Measurements from ENCODE around the gene EXOSC5. TPM values are rescaled to one million over a fixed set of nuclear protein-coding genes. Genes with fewer than 3 reads are reported as not detected.
A peak's percentile ranks its signal among the peaks of the same experiment; 100 is the strongest.

Gene EXOSC5
- total RNA-seq, 2 experiments from 2014 or later = 20.9 to 25.9 TPM

DNA sequence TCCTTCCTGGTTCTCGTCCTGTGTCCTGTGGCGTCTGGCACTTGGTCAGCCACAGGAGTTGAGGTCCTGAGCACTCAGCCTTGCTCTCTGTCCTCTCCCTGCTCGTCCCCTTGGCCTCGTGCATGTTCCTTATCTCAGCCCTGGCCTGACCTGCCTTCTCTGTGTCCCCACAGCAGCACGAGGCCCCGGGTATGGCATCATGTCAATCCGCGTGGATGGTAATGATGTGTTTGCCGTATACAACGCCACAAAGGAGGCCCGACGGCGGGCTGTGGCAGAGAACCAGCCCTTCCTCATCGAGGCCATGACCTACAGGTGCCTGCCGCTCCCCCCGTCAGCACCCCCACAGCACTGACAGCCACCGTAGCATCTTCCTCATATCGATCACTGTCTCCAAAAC, 25.3 kb upstream of the EXOSC5 start:
- peaks cover 31% of the 10 kb centered on the region for H3K36me3 Mint-ChIP-seq
- POLR2A ChIA-PET = no interaction called here
- H3K27ac Mint-ChIP-seq = peak overlapping the region; percentile 34
- no peaks in the 10 kb centered on the region for H3K27me3 Mint-ChIP-seq
- H3K4me3 Mint-ChIP-seq = no peak overlapping the region
- DNase-seq (no peak), ATAC-seq (ENCODE audit: low read depth) (no peak)
- no peaks in the 10 kb centered on the region for H3K9me3 Mint-ChIP-seq
- peaks cover 9% of the 10 kb centered on the region for H3K4me1 Mint-ChIP-seq

DNA sequence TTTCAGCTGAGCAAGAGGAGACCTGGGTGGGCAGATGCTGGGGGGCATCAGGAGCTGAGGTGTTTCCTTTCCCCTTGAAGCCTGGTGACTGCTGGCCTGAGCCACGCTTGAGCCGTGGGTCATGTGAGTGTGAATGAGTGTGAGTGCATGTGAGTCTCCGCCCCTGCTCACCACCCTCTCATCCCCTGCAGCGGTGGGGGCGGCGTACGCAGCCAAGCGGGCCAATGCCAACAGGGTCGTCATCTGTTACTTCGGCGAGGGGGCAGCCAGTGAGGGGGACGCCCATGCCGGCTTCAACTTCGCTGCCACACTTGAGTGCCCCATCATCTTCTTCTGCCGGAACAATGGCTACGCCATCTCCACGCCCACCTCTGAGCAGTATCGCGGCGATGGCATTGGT, 24.8 kb upstream of the EXOSC5 start:
- DNase-seq (no peak), ATAC-seq (ENCODE audit: low read depth) (no peak)
- H3K36me3 Mint-ChIP-seq = peaks cover 33% of the 10 kb centered on the region
- no peaks in the 10 kb centered on the region for H3K27me3 Mint-ChIP-seq
- no peak overlapping the region for H3K4me3 Mint-ChIP-seq
- H3K27ac Mint-ChIP-seq = no peak overlapping the region
- no peaks in the 10 kb centered on the region for H3K9me3 Mint-ChIP-seq
- peaks cover 7% of the 10 kb centered on the region for H3K4me1 Mint-ChIP-seq
- POLR2A ChIA-PET = no interaction called here

- POLR2A ChIA-PET = no interaction called here
- H3K27ac Mint-ChIP-seq = no peak overlapping the region
- peaks cover 35% of the 10 kb centered on the region for H3K36me3 Mint-ChIP-seq
Observed at GRCh38 chr19:41421314-41421713, 24.2 kb upstream of the EXOSC5 start.

DNA sequence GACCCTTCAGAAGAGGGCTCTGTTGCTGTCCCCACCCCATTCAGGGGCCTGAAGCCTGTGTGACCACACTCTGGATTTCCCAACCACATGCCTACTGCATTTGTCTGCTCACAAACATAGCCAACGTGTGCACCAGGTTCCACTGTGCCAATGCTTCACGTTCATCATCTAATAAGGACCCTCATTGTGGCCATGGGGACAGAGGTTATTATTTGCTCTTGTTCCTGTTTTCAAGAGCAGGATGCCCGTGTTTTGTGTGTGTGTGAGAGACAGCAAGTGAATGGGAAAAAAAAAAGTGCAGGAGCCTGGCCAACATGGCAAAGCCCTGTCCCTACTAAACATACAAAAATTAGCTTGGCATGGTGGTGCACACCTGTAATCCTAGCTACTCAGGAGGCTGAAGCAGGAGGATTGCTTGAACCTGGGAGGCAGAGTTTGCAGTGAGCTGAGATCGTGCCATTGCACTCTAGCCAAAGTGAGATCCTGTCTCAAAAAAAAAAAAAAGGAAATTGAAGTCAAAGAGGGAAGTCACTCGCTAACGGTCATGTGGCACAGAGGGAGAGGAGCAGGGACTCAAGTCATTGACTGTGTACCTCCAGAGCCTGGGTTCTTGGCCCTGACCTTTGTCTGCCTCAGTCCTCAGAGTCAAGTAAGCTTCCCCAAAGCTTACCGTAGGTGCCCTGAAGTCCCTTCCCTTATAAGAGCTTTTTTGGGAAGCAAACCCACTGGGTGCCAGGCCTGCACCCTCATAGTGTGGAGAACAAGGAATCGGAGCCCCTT, 23.1 kb upstream of the EXOSC5 start:
- no peak for DNase-seq
- POLR2A ChIA-PET = interaction anchor here (0.9 kb wide), 1 partner anchor 18 kb away, joined by 3 read pairs; no protein-coding TSS in a partner anchor
- Mint-ChIP-seq H3K27me3 (no peaks in the 10 kb centered on the region), H3K27ac (peak overlapping the region; percentile 54), H3K9me3 (no peaks in the 10 kb centered on the region), H3K4me1 (peaks cover 3% of the 10 kb centered on the region), H3K36me3 (peaks cover 35% of the 10 kb centered on the region), H3K4me3 (no peak overlapping the region)
- no peak for ATAC-seq (ENCODE audit: low read depth)

More at GRCh38 chr19:41421314-41421713, 24.2 kb upstream of the EXOSC5 start:
- Mint-ChIP-seq H3K4me3 (no peak overlapping the region), H3K9me3 (no peaks in the 10 kb centered on the region), H3K27me3 (no peaks in the 10 kb centered on the region), H3K4me1 (peaks cover 3% of the 10 kb centered on the region)
- ATAC-seq (ENCODE audit: low read depth) (no peak), DNase-seq (no peak)

GRCh38 chr19:41416194-41416674, 19.1 kb upstream of the EXOSC5 start:
- Mint-ChIP-seq H3K4me1 (peaks cover 6% of the 10 kb centered on the region), H3K9me3 (no peaks in the 10 kb centered on the region), H3K36me3 (peaks cover 26% of the 10 kb centered on the region), H3K4me3 (no peak overlapping the region), H3K27me3 (no peaks in the 10 kb centered on the region), H3K27ac (no peak overlapping the region)
- POLR2A ChIA-PET = interaction anchor here (0.8 kb wide), 1 partner anchor 11 kb away, joined by 3 read pairs; the partner anchor contains the start of gene B3GNT8
- ATAC-seq (ENCODE audit: low read depth) (no peak), DNase-seq (no peak)

DNA sequence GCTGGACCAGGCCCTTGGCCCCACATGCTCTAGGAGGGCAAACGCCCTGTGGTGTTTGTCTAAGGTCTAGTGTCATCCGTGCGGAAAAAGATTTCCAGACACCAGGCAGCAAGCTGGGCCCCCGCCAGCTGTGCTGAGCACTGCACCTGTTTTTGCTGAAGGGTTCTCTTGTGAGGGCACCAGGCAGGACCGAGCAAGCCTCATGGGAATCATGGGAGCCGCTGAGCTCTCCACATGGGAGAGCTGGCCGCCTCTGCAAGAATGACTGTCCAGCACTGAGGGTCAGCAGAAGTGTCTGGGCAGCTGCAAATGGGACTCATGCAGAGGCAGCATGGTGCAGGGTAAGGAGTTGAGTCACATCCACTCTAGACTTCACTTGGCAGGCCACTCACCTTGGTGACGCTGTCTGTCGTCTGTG, 18.0 kb upstream of the EXOSC5 start:
- H3K9me3 Mint-ChIP-seq = no peaks in the 10 kb centered on the region
- no peak overlapping the region for H3K27ac Mint-ChIP-seq
- POLR2A ChIA-PET = no interaction called here
- peaks cover 16% of the 10 kb centered on the region for H3K36me3 Mint-ChIP-seq
- ATAC-seq (ENCODE audit: low read depth) (no peak), DNase-seq (no peak)
- H3K27me3 Mint-ChIP-seq = no peaks in the 10 kb centered on the region
- no peak overlapping the region for H3K4me3 Mint-ChIP-seq
- H3K4me1 Mint-ChIP-seq = peaks cover 4% of the 10 kb centered on the region

DNA sequence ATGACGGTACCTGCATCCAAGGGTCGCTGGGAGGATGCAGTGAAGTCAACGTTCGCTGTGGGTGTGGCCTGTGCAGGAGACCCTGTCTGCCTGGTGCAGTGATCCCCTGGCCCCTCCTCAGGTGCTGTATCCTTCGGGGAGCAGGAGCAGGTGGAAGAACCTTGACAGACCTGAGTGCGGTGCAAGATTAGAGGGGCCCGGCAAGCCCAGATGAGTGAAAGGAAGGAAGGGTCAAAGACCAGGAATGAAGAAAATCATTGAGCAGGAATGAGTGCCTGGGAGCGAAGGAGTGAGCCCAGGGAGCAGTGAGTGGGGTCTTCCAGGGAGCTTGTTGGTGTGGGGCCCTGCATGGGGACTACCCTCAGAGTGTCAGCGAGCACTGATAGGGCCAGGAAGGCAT, 17.3 kb upstream of the EXOSC5 start:
- no peak overlapping the region for H3K4me3 Mint-ChIP-seq
- H3K4me1 Mint-ChIP-seq = peaks cover 9% of the 10 kb centered on the region
- peaks cover 16% of the 10 kb centered on the region for H3K36me3 Mint-ChIP-seq
- POLR2A ChIA-PET = no interaction called here
- H3K27ac Mint-ChIP-seq = no peak overlapping the region
- no peaks in the 10 kb centered on the region for H3K9me3 Mint-ChIP-seq
- ATAC-seq (ENCODE audit: low read depth) (no peak), DNase-seq (no peak)
- no peaks in the 10 kb centered on the region for H3K27me3 Mint-ChIP-seq

GRCh38 chr19:41413947-41414346, 16.8 kb upstream of the EXOSC5 start:
- H3K36me3 Mint-ChIP-seq = peaks cover 14% of the 10 kb centered on the region

DNA sequence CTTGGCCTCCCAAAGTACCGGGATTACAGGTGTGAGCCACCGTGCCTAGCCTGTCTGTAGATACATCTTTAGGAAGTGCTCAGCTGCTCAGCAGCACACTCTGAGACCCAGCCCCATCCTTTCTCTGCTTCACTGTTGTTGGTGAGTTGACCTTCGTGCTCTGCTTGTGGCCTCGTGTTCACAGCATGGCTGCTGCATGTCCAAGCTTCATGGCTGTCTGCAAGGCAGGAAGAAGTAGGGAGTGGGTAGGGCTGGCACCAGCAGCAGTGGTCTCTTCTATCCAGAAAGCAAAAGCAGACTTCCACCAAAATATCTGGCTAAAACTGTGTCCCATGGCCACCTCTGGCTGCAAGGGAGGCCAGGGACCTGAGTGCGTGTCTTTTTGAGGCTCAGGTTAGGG, 15.8 kb upstream of the EXOSC5 start:
- Mint-ChIP-seq H3K27ac (no peak overlapping the region), H3K36me3 (peaks cover 12% of the 10 kb centered on the region), H3K4me1 (peaks cover 16% of the 10 kb centered on the region), H3K9me3 (no peaks in the 10 kb centered on the region), H3K4me3 (no peak overlapping the region), H3K27me3 (no peaks in the 10 kb centered on the region)
- DNase-seq = no peak
- POLR2A ChIA-PET = interaction anchor here (0.6 kb wide), 1 partner anchor 32 kb away, joined by 3 read pairs; no protein-coding TSS in a partner anchor
- ATAC-seq (ENCODE audit: low read depth) = no peak

More at GRCh38 chr19:41413947-41414346, 16.8 kb upstream of the EXOSC5 start:
- no peaks in the 10 kb centered on the region for H3K9me3 Mint-ChIP-seq
- DNase-seq (no peak), ATAC-seq (ENCODE audit: low read depth) (no peak)
- POLR2A ChIA-PET = no interaction called here
- no peak overlapping the region for H3K4me3 Mint-ChIP-seq
- no peak overlapping the region for H3K27ac Mint-ChIP-seq
- peaks cover 14% of the 10 kb centered on the region for H3K4me1 Mint-ChIP-seq
- H3K27me3 Mint-ChIP-seq = no peaks in the 10 kb centered on the region

- no peak for ATAC-seq (ENCODE audit: low read depth)
- no peaks in the 10 kb centered on the region for H3K27me3 Mint-ChIP-seq
- H3K4me1 Mint-ChIP-seq = peaks cover 16% of the 10 kb centered on the region
- no peaks in the 10 kb centered on the region for H3K9me3 Mint-ChIP-seq
- no peak overlapping the region for H3K4me3 Mint-ChIP-seq
- POLR2A ChIA-PET = no interaction called here
- H3K36me3 Mint-ChIP-seq = peaks cover 9% of the 10 kb centered on the region
- DNase-seq = no peak
- no peak overlapping the region for H3K27ac Mint-ChIP-seq
Observed at GRCh38 chr19:41411968-41412265, 14.8 kb upstream of the EXOSC5 start.

GRCh38 chr19:41411100-41411967, 14.2 kb upstream of the EXOSC5 start:
- Mint-ChIP-seq H3K4me1 (peaks cover 16% of the 10 kb centered on the region), H3K36me3 (peaks cover 8% of the 10 kb centered on the region), H3K4me3 (no peak overlapping the region), H3K27me3 (no peaks in the 10 kb centered on the region), H3K27ac (no peak overlapping the region), H3K9me3 (no peaks in the 10 kb centered on the region)
- ATAC-seq (ENCODE audit: low read depth) = no peak
- POLR2A ChIA-PET = no interaction called here
- no peak for DNase-seq

DNA sequence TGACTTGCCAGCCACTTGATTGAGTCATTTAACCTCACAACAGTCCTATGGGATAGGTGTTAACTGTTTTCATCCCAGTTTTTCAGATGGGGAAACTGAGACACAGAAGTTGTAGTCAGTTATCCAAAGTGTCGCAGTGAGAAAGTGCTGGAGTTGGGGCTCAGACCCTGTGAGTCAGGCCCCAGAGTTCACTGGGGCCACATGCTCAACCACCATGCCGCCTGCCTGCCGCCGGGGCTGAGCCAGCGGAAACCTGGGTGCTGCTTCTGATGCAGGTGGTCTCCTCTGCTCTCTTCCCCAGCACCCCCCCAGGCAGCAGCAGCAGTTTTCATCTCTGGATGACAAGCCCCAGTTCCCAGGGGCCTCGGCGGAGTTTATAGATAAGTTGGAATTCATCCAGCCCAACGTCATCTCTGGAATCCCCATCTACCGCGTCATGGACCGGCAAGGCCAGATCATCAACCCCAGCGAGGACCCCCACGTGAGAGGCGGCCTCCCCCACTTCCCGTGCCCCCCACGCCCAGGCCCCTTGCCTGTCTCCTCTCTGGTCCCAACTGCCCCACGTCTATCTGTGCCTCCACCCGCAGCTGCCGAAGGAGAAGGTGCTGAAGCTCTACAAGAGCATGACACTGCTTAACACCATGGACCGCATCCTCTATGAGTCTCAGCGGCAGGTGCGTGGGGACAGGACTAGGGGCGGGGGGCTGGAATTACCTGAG, 13.3 kb upstream of the EXOSC5 start:
- Mint-ChIP-seq H3K27ac (no peak overlapping the region), H3K4me3 (no peak overlapping the region), H3K36me3 (peaks cover 7% of the 10 kb centered on the region), H3K27me3 (no peaks in the 10 kb centered on the region), H3K4me1 (peaks cover 16% of the 10 kb centered on the region), H3K9me3 (no peaks in the 10 kb centered on the region)
- ATAC-seq (ENCODE audit: low read depth) (no peak), DNase-seq (no peak)
- POLR2A ChIA-PET = interaction anchor here (0.6 kb wide), 1 partner anchor 57 kb away, joined by 3 read pairs; the partner anchor contains the start of gene TGFB1

- Mint-ChIP-seq H3K36me3 (peaks cover 7% of the 10 kb centered on the region), H3K4me1 (peaks cover 16% of the 10 kb centered on the region), H3K27ac (peak overlapping the region; percentile 78), H3K27me3 (no peaks in the 10 kb centered on the region), H3K4me3 (peak overlapping the region; percentile 11), H3K9me3 (no peaks in the 10 kb centered on the region)
- no peak for ATAC-seq (ENCODE audit: low read depth)
- POLR2A ChIA-PET = no interaction called here
- DNase-seq = no peak
Observed at GRCh38 chr19:41409288-41409687, 12.1 kb upstream of the EXOSC5 start.

All from activated naive CD8-positive, alpha-beta T cell treated with anti-CD3 and anti-CD28 coated beads, Interleukin-2, amount 10 ng/mL, durations not matched to agents 7 days and 5 days (primary cell).